GM12874 (cell line): ENCODE data around the gene PTGDR2.

Experiments used
- TF ChIP-seq, protein P1 (sequence below): IDR thresholded peaks from 2 replicates; pipeline ENCODE4 v1.5.1; 2011; ENCODE audit warnings: low read depth, mild to moderate bottlenecking, control low read depth, low read length, moderate library complexity; ENCODE audit not compliant: insufficient read depth

PTGDR2 gene

DNA sequence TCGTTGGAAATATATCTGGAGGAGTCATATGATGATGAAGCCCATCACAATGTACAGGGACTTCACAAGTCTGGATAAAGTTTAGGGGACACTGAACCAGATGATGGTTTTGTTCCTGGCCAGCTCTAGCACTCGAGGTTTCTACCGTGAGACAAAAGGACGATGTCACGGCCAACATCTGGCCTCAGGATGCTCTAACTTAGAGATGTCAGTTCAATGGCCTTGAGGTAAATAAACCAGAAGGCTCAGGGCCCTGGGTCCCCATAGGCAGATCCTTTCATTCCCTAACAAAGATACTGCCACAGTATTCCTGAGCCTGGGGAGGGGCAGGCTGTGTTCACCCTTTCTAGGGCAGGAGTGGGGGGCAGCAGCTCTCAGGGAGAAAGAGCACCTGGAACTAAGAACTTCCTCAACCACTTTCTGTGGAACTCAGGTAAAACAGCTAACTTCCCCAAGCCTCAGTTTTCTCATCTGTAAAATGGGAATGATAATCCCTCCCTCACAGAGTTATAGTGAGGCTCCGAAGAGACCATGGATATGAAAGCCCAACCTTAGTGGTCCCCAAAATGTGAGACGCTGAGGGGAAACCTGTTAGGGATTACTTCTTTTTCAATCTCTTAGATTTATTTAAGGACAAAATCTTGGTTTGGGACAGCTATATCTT lies 52.3 kb downstream of the PTGDR2 start:
- TF ChIP-seq, protein P1, sequence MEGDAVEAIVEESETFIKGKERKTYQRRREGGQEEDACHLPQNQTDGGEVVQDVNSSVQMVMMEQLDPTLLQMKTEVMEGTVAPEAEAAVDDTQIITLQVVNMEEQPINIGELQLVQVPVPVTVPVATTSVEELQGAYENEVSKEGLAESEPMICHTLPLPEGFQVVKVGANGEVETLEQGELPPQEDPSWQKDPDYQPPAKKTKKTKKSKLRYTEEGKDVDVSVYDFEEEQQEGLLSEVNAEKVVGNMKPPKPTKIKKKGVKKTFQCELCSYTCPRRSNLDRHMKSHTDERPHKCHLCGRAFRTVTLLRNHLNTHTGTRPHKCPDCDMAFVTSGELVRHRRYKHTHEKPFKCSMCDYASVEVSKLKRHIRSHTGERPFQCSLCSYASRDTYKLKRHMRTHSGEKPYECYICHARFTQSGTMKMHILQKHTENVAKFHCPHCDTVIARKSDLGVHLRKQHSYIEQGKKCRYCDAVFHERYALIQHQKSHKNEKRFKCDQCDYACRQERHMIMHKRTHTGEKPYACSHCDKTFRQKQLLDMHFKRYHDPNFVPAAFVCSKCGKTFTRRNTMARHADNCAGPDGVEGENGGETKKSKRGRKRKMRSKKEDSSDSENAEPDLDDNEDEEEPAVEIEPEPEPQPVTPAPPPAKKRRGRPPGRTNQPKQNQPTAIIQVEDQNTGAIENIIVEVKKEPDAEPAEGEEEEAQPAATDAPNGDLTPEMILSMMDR: no peak

DNA sequence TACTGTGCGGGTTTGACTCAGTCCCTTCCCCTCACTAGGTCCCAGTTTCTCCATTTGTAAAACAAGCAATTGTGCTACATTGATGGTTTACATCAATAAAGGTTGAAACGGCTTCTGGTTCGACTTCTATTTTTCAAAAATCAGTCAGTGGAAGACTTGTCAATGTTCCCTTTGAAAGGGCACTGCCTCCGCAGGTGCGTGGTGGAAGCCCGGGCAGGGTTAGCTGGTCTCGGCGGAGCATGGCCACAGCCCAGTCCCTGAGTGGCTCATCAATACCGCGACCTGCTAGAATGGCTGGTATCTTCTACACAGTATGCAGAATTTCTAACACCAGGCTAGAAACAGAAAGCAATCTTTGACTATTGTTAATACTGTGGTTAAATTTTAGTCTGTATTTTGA lies 54.6 kb downstream of the PTGDR2 start:
- TF ChIP-seq, protein P1: no peak
